Upper lobe of left lung (tissue), 4 donors: ENCODE measurements around the gene IL21R.

Source experiments
- POLR2A ChIP-seq, 4 donors: fragments of 450-650 bp; IDR thresholded peaks; one replicate each; pipeline ENCODE4 v1.5.1; 2016 to 2017; ENCODE audit warnings: antibody characterized with exemption in 4 of 4, mild to moderate bottlenecking in 2 of 4
- TF ChIP-seq, protein P1 (sequence below), 6 experiments: fragments of 450-650 bp in 4 of 6; fragments of 200-600 bp in 2 of 6; sonication (generic) in 2 of 6; IDR thresholded peaks; one replicate each; pipeline ENCODE4 v1.5.1; 2016 to 2019; ENCODE audit warnings: antibody characterized with exemption in 6 of 6

GRCh38 chr16:27408602-27409031 is 6.6 kb downstream of the IL21R start:
- TF ChIP-seq, protein P1, sequence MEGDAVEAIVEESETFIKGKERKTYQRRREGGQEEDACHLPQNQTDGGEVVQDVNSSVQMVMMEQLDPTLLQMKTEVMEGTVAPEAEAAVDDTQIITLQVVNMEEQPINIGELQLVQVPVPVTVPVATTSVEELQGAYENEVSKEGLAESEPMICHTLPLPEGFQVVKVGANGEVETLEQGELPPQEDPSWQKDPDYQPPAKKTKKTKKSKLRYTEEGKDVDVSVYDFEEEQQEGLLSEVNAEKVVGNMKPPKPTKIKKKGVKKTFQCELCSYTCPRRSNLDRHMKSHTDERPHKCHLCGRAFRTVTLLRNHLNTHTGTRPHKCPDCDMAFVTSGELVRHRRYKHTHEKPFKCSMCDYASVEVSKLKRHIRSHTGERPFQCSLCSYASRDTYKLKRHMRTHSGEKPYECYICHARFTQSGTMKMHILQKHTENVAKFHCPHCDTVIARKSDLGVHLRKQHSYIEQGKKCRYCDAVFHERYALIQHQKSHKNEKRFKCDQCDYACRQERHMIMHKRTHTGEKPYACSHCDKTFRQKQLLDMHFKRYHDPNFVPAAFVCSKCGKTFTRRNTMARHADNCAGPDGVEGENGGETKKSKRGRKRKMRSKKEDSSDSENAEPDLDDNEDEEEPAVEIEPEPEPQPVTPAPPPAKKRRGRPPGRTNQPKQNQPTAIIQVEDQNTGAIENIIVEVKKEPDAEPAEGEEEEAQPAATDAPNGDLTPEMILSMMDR (IDR thresholded peaks at IDR 0.05): no peak
- TF ChIP-seq POLR2A (IDR thresholded peaks at IDR 0.05): no peak
